HepG2 (cell line): ENCODE measurements around the gene C16orf87. TPM values are rescaled to one million over a fixed set of nuclear protein-coding genes. Genes with fewer than 3 reads are reported as not detected.
A peak's percentile ranks its signal among the peaks of the same experiment; 100 is the strongest.

ENCODE experiments used
- ATAC-seq: fragments of 200-7000 bp; cut with Tn5 transposase; 3 replicates; pipeline ENCODE4 v1.9.1; 2020; ENCODE audit warnings: mild to moderate bottlenecking, moderate library complexity
- BruUV-seq: library from RNA; stranded (reverse); fragments of 400-500 nt; replicated peaks from 2 replicates; lab custom pipeline; 2021; lab: Mats Ljungman, UMichigan
- CTCF ChIA-PET: fragments of 300-600 bp; formaldehyde crosslinking; extraction: SDS; loops from one replicate; lab custom pipeline; 2021; ENCODE audit warnings: low total read pairs, inconsistent platforms, low intra/inter-chr PET ratio; lab: Yijun Ruan, JAX
- POLR2A ChIA-PET: fragments of 350-600 bp; sonication (Branson Sonifier 250); formaldehyde crosslinking; loops from one replicate; lab custom pipeline; 2020; ENCODE audit warnings: antibody characterized with exemption, inconsistent platforms; lab: Yijun Ruan, JAX
- DNase-seq: peaks from one replicate; pipeline ENCODE4 v3.0.0-alpha.2; 2015; ENCODE audit warnings: low spot score
- FAIRE-seq: peaks from 3 replicates; lab custom pipeline; 2011; peaks lifted over from hg19 to GRCh38; lab: Jason Lieb, UNC
- H2AFZ ChIP-seq: one replicate; pipeline ENCODE4 v1.6.1; 2011; ENCODE audit warnings: low read length, inconsistent platforms
- H3K27ac ChIP-seq: fragments of 300-600 bp; 3 replicates; pipeline ENCODE4 v1.8.0; 2011; ENCODE audit warnings: mixed run types, mild to moderate bottlenecking, mixed read lengths, low read length, inconsistent platforms; ENCODE audit not compliant: insufficient read depth; ENCODE audit errors: extremely low read length
- H3K27me3 ChIP-seq, 2 experiments: fragments of 200-600 bp in 1 of 2; 2 replicates in 1 of 2; 3 replicates in 1 of 2; pipeline versions ENCODE4 v1.6.0 to v1.8.0; 2011; ENCODE audit warnings: low read length in 2 of 2, mild to moderate bottlenecking in 2 of 2, moderate library complexity in 2 of 2, inconsistent platforms in 1 of 2; ENCODE audit not compliant: insufficient read depth in 2 of 2, control insufficient read depth in 1 of 2
- H3K36me3 ChIP-seq, 2 experiments: fragments of 200-600 bp in 1 of 2; replicated peaks in 1 of 2; 2 replicates in 1 of 2; 3 replicates in 1 of 2; pipeline versions ENCODE4 v1.5.1 to v1.8.0; 2011; ENCODE audit warnings: low read length in 2 of 2, inconsistent platforms in 1 of 2; ENCODE audit not compliant: insufficient read depth in 2 of 2, control insufficient read depth in 1 of 2
- H3K4me1 ChIP-seq: 2 replicates; pipeline ENCODE4 v1.5.1; 2012; ENCODE audit warnings: low read length, inconsistent platforms; ENCODE audit not compliant: insufficient read depth
- H3K4me2 ChIP-seq: 2 replicates; pipeline ENCODE4 v1.6.0; 2011; ENCODE audit warnings: low read depth, low read length, inconsistent platforms
- H3K4me3 ChIP-seq, 3 experiments: fragments of 200-600 bp in 1 of 3; sonication (generic), shearing (Covaris generic) in 1 of 3; replicated peaks in 1 of 3; 2 replicates each; pipeline ENCODE4 v1.5.1; 2011 to 2016; ENCODE audit warnings: low read length in 3 of 3, inconsistent platforms in 2 of 3, low read depth in 2 of 3, mild to moderate bottlenecking in 2 of 3, control low read depth in 1 of 3, mixed read lengths in 1 of 3; ENCODE audit not compliant: insufficient read depth in 1 of 3
- H3K79me2 ChIP-seq: one replicate; pipeline ENCODE4 v1.6.1; 2011; ENCODE audit warnings: low read length, inconsistent platforms; ENCODE audit not compliant: insufficient read depth
- H3K9ac ChIP-seq: 2 replicates; pipeline ENCODE4 v1.6.0; 2011; ENCODE audit warnings: mild to moderate bottlenecking, low read depth, low read length, inconsistent platforms; ENCODE audit not compliant: insufficient read depth
- H3K9me3 ChIP-seq: 2 replicates; pipeline ENCODE4 v1.5.1; 2012; ENCODE audit warnings: mild to moderate bottlenecking, low read length
- H4K20me1 ChIP-seq: 2 replicates; pipeline ENCODE4 v1.6.0; 2011; ENCODE audit warnings: inconsistent platforms, mild to moderate bottlenecking, low read length, moderate library complexity; ENCODE audit not compliant: insufficient read depth
- ADNP ChIP-seq: sonication (generic); formaldehyde crosslinking; IDR thresholded peaks from 2 replicates; pipeline ENCODE4 v1.4.0; 2020; ENCODE audit warnings: missing genetic modification reagents
- BHLHE40 ChIP-seq: IDR thresholded peaks from 2 replicates; pipeline ENCODE4 v1.6.1; 2011; ENCODE audit warnings: low read length, improper control_type of control experiment
- GABPA ChIP-seq, 2 experiments: IDR thresholded peaks; 2 replicates each; pipeline ENCODE4 v1.6.1; 2011 to 2016; ENCODE audit warnings: low read depth in 2 of 2, low read length in 1 of 2, missing biosample characterization in 1 of 2, missing genetic modification characterization in 1 of 2
- HNRNPL ChIP-seq: fragments of 200-400 bp; formaldehyde crosslinking; IDR thresholded peaks from 2 replicates; pipeline ENCODE4 v1.6.1; 2017; ENCODE audit warnings: mild to moderate bottlenecking, low read depth, low read length
- KDM6A ChIP-seq: IDR thresholded peaks from 2 replicates; pipeline ENCODE4 v1.6.1; 2016; ENCODE audit warnings: low read depth
- MATR3 ChIP-seq: sonication (generic); formaldehyde crosslinking; IDR thresholded peaks from 2 replicates; pipeline ENCODE4 v1.4.0; 2020; ENCODE audit warnings: missing genetic modification reagents
- NFE2L2 ChIP-seq: fragments of 150-350 bp; IDR thresholded peaks from 2 replicates; pipeline ENCODE4 v1.6.1; 2014; ENCODE audit warnings: low read length
- SOX5 ChIP-seq: IDR thresholded peaks from 2 replicates; pipeline ENCODE4 v1.6.1; 2016; ENCODE audit warnings: borderline replicate concordance
- TEAD2 ChIP-seq: sonication (generic); formaldehyde crosslinking; IDR thresholded peaks from 2 replicates; pipeline ENCODE4 v1.9.0; 2021; ENCODE audit warnings: missing genetic modification reagents
- ZBTB40 ChIP-seq, 2 experiments: fragments of 450-650 bp in 1 of 2; sonication (generic) in 1 of 2; formaldehyde crosslinking in 1 of 2; IDR thresholded peaks; 2 replicates each; pipeline versions ENCODE4 v1.6.1 to v1.8.0; 2016 to 2022; ENCODE audit warnings: antibody characterized with exemption in 1 of 2, mild to moderate bottlenecking in 1 of 2, missing genetic modification reagents in 1 of 2
- ZNF263 ChIP-seq: sonication (generic); formaldehyde crosslinking; IDR thresholded peaks from 2 replicates; pipeline ENCODE4 v1.4.0; 2020; ENCODE audit warnings: missing genetic modification reagents
- ZNF264 ChIP-seq: sonication (generic); formaldehyde crosslinking; IDR thresholded peaks from 2 replicates; pipeline ENCODE4 v1.4.0; 2020; ENCODE audit warnings: missing genetic modification reagents
- ZNF614 ChIP-seq: IDR thresholded peaks from 2 replicates; pipeline ENCODE4 v1.6.1; 2018; ENCODE audit warnings: missing biosample characterization, missing genetic modification reagents, inconsistent platforms, borderline replicate concordance
- in situ Hi-C: cut with HindIII; loops from 2 replicates; pipeline ENCODE4 v1.10.0; 2017; ENCODE audit warnings: low pct_unique_long_range_greater_than_20kb; ENCODE audit not compliant: extremely low pct_ligation_motif_present
- intact Hi-C: fragments of 100-400 bp; cut with micrococcal nuclease; formaldehyde crosslinking; loops from one replicate; pipeline ENCODE4 v1.10.0; 2022; ENCODE audit not compliant: unreplicated experiment
- polyA plus RNA-seq, 8 experiments: library from polyadenylated mRNA; depleted of rRNA in 3 of 8; stranded (reverse) in 7 of 8; unstranded in 1 of 8; fragments of >200 nt; fragmentation: Illumina TruSeq in 4 of 8; extraction: Trizol in 4 of 8; gene quantifications; 2 replicates each; pipeline versions ENCODE4 v1.2.1 to v1.2.3, GENCODE V29; 2011 to 2016; ENCODE audit warnings: low read depth in 4 of 8, missing spikeins in 1 of 8, mixed read lengths in 1 of 8; ENCODE audit not compliant: insufficient read depth in 1 of 8
- total RNA-seq, 5 experiments: library from RNA; depleted of rRNA; stranded (reverse); fragments of >200 nt; fragmentation: Illumina TruSeq; extraction: Trizol; gene quantifications; 2 replicates each; pipeline ENCODE4 v1.2.3, GENCODE V29; 2016; ENCODE audit warnings: low read depth in 1 of 5
- TF ChIP-seq, protein P1 (sequence below): IDR thresholded peaks from 2 replicates; pipeline ENCODE4 v1.6.1; 2016; ENCODE audit warnings: low read depth, borderline replicate concordance
- TF ChIP-seq, protein P2 (sequence below): sonication (generic); formaldehyde crosslinking; IDR thresholded peaks from 2 replicates; pipeline ENCODE4 v1.4.0; 2020; ENCODE audit warnings: missing genetic modification reagents, low read depth, mild to moderate bottlenecking, borderline replicate concordance

C16orf87 gene
- total and polyA plus RNA-seq, 2 of the 13 experiments (the other 11 are each of a cell fraction or from before 2014, with no cell fraction given): 8.6 to 19.5 TPM

GRCh38 chr16:46828292-46828691, 2.7 kb downstream of the C16orf87 start:
- H3K4me3 ChIP-seq: peak overlapping the region in 1 of 3 experiments; percentile 9; a peak in 1 of 6 replicates
- no peak overlapping the region for H3K27ac ChIP-seq
- peak overlapping the region; percentile 73 for H3K4me2 ChIP-seq
- DNase-seq (no peak), FAIRE-seq (no peak), ATAC-seq (no peak)
- H3K79me2 ChIP-seq: peaks cover 58% of the 10 kb centered on the region
- no TSS peak for BruUV-seq
- H2AFZ ChIP-seq: no peak overlapping the region
- ChIA-PET CTCF (no interaction called here), POLR2A (interaction anchor here (3.7 kb wide), 1 partner anchor 38 kb away, joined by 15 read pairs; no protein-coding TSS in a partner anchor)
- peaks cover 50% of the 10 kb centered on the region for H3K4me1 ChIP-seq
- no peaks in the 10 kb centered on the region for H3K9me3 ChIP-seq
- intact Hi-C loops: no loop called here
- H3K36me3 ChIP-seq: no peaks in the 10 kb centered on the region; a peak in 2 of 5 replicates
- H4K20me1 ChIP-seq: 0 out of 2 replicates have a peak, but pooled peaks cover 5% of the 10 kb centered on the region
- H3K27me3 ChIP-seq: no peaks in the 10 kb centered on the region
- H3K9ac ChIP-seq: no peak overlapping the region
- in situ Hi-C loops: no loop called here
- TF ChIP-seq ADNP (CRISPR knock-in tag) (no peak), MATR3 (CRISPR knock-in tag) (no peak), TEAD2 (no peak), KDM6A (CRISPR knock-in tag) (no peak), NFE2L2 (no peak), HNRNPL (no peak), ZNF614 (no peak), ZBTB40 (IDR thresholded peaks at IDR 0.05) (no peak), ZBTB40 (CRISPR knock-in tag; IDR thresholded peaks at IDR 0.05) (no peak), ZNF264 (no peak), ZNF263 (no peak), BHLHE40 (no peak), SOX5 (no peak), GABPA (IDR thresholded peaks at IDR 0.05; ENCODE audit: low read depth, low read length) (no peak), GABPA (CRISPR knock-in tag; IDR thresholded peaks at IDR 0.05; ENCODE audit: low read depth) (no peak)
- TF ChIP-seq, protein P1, sequence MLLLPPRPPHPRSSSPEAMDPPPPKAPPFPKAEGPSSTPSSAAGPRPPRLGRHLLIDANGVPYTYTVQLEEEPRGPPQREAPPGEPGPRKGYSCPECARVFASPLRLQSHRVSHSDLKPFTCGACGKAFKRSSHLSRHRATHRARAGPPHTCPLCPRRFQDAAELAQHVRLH: no peak
- TF ChIP-seq, protein P2, sequence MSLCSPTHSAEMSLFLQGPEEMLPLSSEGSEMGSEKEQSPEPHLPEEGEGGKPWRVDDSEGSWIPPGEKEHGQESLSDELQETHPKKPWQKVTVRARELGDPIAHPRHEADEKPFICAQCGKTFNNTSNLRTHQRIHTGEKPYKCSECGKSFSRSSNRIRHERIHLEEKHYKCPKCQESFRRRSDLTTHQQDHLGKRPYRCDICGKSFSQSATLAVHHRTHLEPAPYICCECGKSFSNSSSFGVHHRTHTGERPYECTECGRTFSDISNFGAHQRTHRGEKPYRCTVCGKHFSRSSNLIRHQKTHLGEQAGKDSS (CRISPR knock-in tag): no peak
